K562 (cell line): ENCODE measurements around the gene RPS15A. TPM values are rescaled to one million over a fixed set of nuclear protein-coding genes. Genes with fewer than 3 reads are reported as not detected.

Source experiments
- ARID1B ChIP-seq: fragments of 450-650 bp; IDR thresholded peaks from 2 replicates; pipeline ENCODE4 v1.6.1; 2016; ENCODE audit warnings: antibody characterized with exemption, mild to moderate bottlenecking, inconsistent platforms
- IFI16 ChIP-seq: fragments of 250-450 bp; sonication (Bioruptor Pico); IDR thresholded peaks from 2 replicates; pipeline ENCODE4 v2.1.2; 2022; ENCODE audit warnings: mild to moderate bottlenecking, inconsistent platforms
- RBM22 ChIP-seq: fragments of 200-400 bp; formaldehyde crosslinking; IDR thresholded peaks from 2 replicates; pipeline ENCODE4 v1.6.1; 2018; ENCODE audit warnings: low read length, low read depth; ENCODE audit not compliant: poor library complexity, severe bottlenecking
- SMARCE1 ChIP-seq: fragments of 450-650 bp; IDR thresholded peaks from 2 replicates; pipeline ENCODE4 v1.7.1; 2016; ENCODE audit warnings: mild to moderate bottlenecking
- TFAM ChIP-seq: fragments of 250-450 bp; sonication (Bioruptor Pico); conservative IDR thresholded peaks from 2 replicates; pipeline ENCODE4 v1.5.0; 2021; ENCODE audit warnings: mild to moderate bottlenecking, moderate library complexity
- ZNF398 ChIP-seq: fragments of 250-450 bp; sonication (Bioruptor Pico); IDR thresholded peaks from 2 replicates; pipeline ENCODE4 v1.8.0; 2021; ENCODE audit warnings: moderate library complexity, mild to moderate bottlenecking, inconsistent platforms
- ZNF717 ChIP-seq: fragments of 250-450 bp; sonication (Bioruptor Pico); IDR thresholded peaks from 2 replicates; pipeline ENCODE4 v1.5.0; 2021
- ZNF740 ChIP-seq, 3 experiments: fragments of 200-800 bp in 1 of 3; sonication (Bioruptor generic) in 1 of 3; sonication (generic) in 1 of 3; formaldehyde crosslinking in 1 of 3; IDR thresholded peaks; 2 replicates each; pipeline versions ENCODE4 v1.6.1 to v1.8.0; 2016 to 2022; ENCODE audit warnings: mild to moderate bottlenecking in 2 of 3, missing compliant biosample characterization in 2 of 3, missing genetic modification characterization in 2 of 3, missing genetic modification reagents in 1 of 3
- ZNF764 ChIP-seq: fragments of 250-450 bp; sonication (Bioruptor Pico); IDR thresholded peaks from 2 replicates; pipeline ENCODE4 v1.4.0; 2020; ENCODE audit warnings: low read depth, mild to moderate bottlenecking, moderate library complexity
- polyA plus RNA-seq, 8 experiments: library from polyadenylated mRNA; depleted of rRNA in 4 of 8; stranded (reverse) in 5 of 8; unstranded in 3 of 8; fragments of >200 nt; fragmentation: Nextera tagmentation in 2 of 8; fragmentation: Illumina TruSeq in 1 of 8; extraction: Ambion mirVana in 2 of 8; extraction: Trizol in 1 of 8; gene quantifications; 2 replicates each; pipeline versions ENCODE4 v1.2.1 to v1.2.3, GENCODE V29; 2011 to 2014; ENCODE audit warnings: inconsistent platforms in 1 of 8, missing spikeins in 1 of 8
- total RNA-seq, 7 experiments: library from RNA; depleted of rRNA in 6 of 7; stranded (reverse); fragments of >200 nt in 6 of 7; fragmentation: Illumina TruSeq in 2 of 7; extraction: Trizol in 2 of 7; gene quantifications; 2 replicates each; pipeline versions ENCODE4 v1.2.1 to v1.2.3, GENCODE V29; 2011 to 2021; ENCODE audit warnings: low replicate concordance in 1 of 7
- TF ChIP-seq, protein P1 (sequence below): sonication (generic); formaldehyde crosslinking; IDR thresholded peaks from 2 replicates; pipeline ENCODE4 v1.8.0; 2022; ENCODE audit warnings: mild to moderate bottlenecking, missing genetic modification reagents
- TF ChIP-seq, protein P2 (sequence below): fragments of 250-450 bp; sonication (Bioruptor Pico); IDR thresholded peaks from 2 replicates; pipeline ENCODE4 v1.8.0; 2021; ENCODE audit warnings: moderate library complexity, mild to moderate bottlenecking, inconsistent platforms
- TF ChIP-seq, protein P3 (sequence below): fragments of 450-650 bp; IDR thresholded peaks from 2 replicates; pipeline ENCODE4 v1.6.1; 2014; ENCODE audit warnings: low read depth, mild to moderate bottlenecking, moderate library complexity, borderline replicate concordance
- TF ChIP-seq, protein P4 (sequence below), 2 experiments: IDR thresholded peaks in 1 of 2; conservative IDR thresholded peaks in 1 of 2; 2 replicates each; pipeline ENCODE4 v1.6.1; 2016; ENCODE audit warnings: low read depth in 2 of 2, mild to moderate bottlenecking in 1 of 2, missing compliant biosample characterization in 1 of 2, missing genetic modification characterization in 1 of 2, moderate library complexity in 1 of 2

RPS15A gene
- total and polyA plus RNA-seq, 9 of the 15 experiments (the other 6 are each of a cell fraction or from before 2014, with no cell fraction given), result 1,397 to 5,474 (median 2,798) TPM

DNA sequence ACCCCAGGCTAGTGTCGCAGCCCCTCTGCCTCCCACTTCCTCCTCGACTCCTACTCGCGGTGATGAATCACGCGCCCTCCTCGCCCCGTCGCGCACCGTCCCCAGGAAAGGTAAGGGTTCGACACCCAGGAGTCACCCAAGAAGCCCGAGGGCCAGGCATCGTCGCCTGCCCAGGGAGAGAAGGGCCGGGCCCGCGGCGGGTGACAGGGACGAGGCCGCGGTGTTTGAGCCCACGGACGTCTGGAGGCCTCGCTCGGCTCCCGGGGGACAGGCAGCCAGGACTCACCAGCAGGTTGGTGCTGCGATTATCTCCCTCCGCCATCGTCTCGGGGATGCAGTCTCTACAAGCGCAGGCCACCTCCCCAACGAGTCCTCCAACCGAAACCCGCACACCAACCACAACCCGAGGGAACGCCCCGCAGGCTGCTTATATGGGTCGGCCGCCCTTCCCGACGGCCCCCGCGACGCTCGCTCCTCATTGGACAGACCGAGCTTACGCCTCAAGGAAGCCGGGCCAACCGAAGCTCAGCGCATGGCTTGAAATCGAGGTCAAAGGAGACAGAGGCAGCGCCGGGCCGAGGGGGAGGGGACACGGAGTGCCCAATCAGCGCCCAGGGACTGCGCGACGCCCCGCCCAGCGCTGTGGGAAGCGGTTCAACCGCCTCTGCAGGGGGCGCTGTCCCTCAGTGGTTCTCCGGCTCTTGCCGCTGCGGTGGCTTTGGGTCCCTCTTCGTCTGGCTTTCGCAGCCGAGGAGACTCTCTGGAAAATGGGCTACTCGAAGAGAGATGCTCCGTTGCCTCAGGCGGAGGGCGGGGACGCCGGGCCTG is 11.2 kb upstream of the RPS15A start, which contains the start of gene ARL6IP1 (continued):
- TF ChIP-seq ARID1B (0 out of 2 replicates have a peak, but pooled peaks have one; percentile 42), TFAM (CRISPR knock-in tag) (no peak), IFI16 (CRISPR knock-in tag) (no peak), SMARCE1 (peak; percentile 66), ZNF740 (CRISPR knock-in tag; IDR thresholded peaks at IDR 0.05) (no peak; the same call in none of the 2 replicates), ZNF740 (tag; IDR thresholded peaks at IDR 0.05) (no peak), ZNF398 (CRISPR knock-in tag) (no peak), ZNF717 (CRISPR knock-in tag) (0 out of 2 replicates have a peak, but pooled peaks have one; percentile 58), ZNF764 (no peak), RBM22 (peak; percentile 98)
- TF ChIP-seq, protein P1, sequence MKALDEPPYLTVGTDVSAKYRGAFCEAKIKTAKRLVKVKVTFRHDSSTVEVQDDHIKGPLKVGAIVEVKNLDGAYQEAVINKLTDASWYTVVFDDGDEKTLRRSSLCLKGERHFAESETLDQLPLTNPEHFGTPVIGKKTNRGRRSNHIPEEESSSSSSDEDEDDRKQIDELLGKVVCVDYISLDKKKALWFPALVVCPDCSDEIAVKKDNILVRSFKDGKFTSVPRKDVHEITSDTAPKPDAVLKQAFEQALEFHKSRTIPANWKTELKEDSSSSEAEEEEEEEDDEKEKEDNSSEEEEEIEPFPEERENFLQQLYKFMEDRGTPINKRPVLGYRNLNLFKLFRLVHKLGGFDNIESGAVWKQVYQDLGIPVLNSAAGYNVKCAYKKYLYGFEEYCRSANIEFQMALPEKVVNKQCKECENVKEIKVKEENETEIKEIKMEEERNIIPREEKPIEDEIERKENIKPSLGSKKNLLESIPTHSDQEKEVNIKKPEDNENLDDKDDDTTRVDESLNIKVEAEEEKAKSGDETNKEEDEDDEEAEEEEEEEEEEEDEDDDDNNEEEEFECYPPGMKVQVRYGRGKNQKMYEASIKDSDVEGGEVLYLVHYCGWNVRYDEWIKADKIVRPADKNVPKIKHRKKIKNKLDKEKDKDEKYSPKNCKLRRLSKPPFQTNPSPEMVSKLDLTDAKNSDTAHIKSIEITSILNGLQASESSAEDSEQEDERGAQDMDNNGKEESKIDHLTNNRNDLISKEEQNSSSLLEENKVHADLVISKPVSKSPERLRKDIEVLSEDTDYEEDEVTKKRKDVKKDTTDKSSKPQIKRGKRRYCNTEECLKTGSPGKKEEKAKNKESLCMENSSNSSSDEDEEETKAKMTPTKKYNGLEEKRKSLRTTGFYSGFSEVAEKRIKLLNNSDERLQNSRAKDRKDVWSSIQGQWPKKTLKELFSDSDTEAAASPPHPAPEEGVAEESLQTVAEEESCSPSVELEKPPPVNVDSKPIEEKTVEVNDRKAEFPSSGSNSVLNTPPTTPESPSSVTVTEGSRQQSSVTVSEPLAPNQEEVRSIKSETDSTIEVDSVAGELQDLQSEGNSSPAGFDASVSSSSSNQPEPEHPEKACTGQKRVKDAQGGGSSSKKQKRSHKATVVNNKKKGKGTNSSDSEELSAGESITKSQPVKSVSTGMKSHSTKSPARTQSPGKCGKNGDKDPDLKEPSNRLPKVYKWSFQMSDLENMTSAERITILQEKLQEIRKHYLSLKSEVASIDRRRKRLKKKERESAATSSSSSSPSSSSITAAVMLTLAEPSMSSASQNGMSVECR (CRISPR knock-in tag), result peak; percentile 94
- TF ChIP-seq, protein P2, sequence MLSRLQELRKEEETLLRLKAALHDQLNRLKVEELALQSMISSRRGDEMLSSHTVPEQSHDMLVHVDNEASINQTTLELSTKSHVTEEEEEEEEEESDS, result no peak
- TF ChIP-seq, protein P3, sequence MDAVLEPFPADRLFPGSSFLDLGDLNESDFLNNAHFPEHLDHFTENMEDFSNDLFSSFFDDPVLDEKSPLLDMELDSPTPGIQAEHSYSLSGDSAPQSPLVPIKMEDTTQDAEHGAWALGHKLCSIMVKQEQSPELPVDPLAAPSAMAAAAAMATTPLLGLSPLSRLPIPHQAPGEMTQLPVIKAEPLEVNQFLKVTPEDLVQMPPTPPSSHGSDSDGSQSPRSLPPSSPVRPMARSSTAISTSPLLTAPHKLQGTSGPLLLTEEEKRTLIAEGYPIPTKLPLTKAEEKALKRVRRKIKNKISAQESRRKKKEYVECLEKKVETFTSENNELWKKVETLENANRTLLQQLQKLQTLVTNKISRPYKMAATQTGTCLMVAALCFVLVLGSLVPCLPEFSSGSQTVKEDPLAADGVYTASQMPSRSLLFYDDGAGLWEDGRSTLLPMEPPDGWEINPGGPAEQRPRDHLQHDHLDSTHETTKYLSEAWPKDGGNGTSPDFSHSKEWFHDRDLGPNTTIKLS, result peak; percentile 71; the same call in 1 of the 2 replicates
- TF ChIP-seq, protein P4, sequence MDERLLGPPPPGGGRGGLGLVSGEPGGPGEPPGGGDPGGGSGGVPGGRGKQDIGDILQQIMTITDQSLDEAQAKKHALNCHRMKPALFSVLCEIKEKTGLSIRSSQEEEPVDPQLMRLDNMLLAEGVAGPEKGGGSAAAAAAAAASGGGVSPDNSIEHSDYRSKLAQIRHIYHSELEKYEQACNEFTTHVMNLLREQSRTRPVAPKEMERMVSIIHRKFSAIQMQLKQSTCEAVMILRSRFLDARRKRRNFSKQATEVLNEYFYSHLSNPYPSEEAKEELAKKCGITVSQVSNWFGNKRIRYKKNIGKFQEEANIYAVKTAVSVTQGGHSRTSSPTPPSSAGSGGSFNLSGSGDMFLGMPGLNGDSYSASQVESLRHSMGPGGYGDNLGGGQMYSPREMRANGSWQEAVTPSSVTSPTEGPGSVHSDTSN (CRISPR knock-in tag; IDR thresholded peaks at IDR 0.05; ENCODE audit: low read depth), result no peak
- TF ChIP-seq, protein P4 (tag; conservative IDR thresholded peaks at IDR 0.05; ENCODE audit: low read depth), result no peak
